Prostate gland (tissue), 2 donors: ENCODE results near the gene KIT. TPM values are rescaled to one million over a fixed set of nuclear protein-coding genes. Genes with fewer than 3 reads are reported as not detected.

ENCODE experiments used
- DNase-seq: peaks from one replicate; pipeline ENCODE4 v3.0.0-alpha.2; 2019; ENCODE audit warnings: low spot score
- H3K27ac ChIP-seq, 2 donors: fragments of 200-600 bp; sonication (generic); 2 replicates each; pipeline ENCODE4 v1.5.1; 2017 to 2019
- H3K27me3 ChIP-seq: fragments of 200-600 bp; sonication (generic); replicated peaks from 2 replicates; pipeline ENCODE4 v1.5.1; 2019; ENCODE audit not compliant: insufficient read depth
- H3K36me3 ChIP-seq, 2 donors: fragments of 200-600 bp; sonication (generic); 1 replicate in 1 of 2; 2 replicates in 1 of 2; pipeline versions ENCODE4 v1.5.1 to v1.8.1; 2017 to 2019
- H3K4me1 ChIP-seq: fragments of 200-600 bp; sonication (generic); replicated peaks from 2 replicates; pipeline ENCODE4 v1.5.1; 2019
- H3K4me3 ChIP-seq, 2 donors: fragments of 200-600 bp; sonication (generic); 2 replicates each; pipeline ENCODE4 v1.5.1; 2017 to 2019
- H3K9me3 ChIP-seq: fragments of 200-600 bp; sonication (generic); 2 replicates; pipeline ENCODE4 v1.5.1; 2017
- POLR2A ChIP-seq: fragments of 450-650 bp; IDR thresholded peaks from one replicate; pipeline ENCODE4 v1.6.1; 2016; ENCODE audit warnings: antibody characterized with exemption, mild to moderate bottlenecking
- POLR2AphosphoS5 ChIP-seq: sonication (generic); formaldehyde crosslinking; IDR thresholded peaks from one replicate; pipeline ENCODE4 v1.6.1; 2017; ENCODE audit warnings: antibody characterized with exemption
- WGBS: methylation state at CpG from one replicate; pipeline ENCODE4 v1.1.5; 2018; 5-methylcytosine and 5-hydroxymethylcytosine counted together
- intact Hi-C: fragments of 100-400 bp; cut with DNase I; formaldehyde crosslinking; loops from one replicate; pipeline ENCODE4 v1.14.2; 2022
- total RNA-seq, 2 donors: library from RNA; depleted of rRNA; stranded (reverse); fragments of >200 nt; gene quantifications; one replicate each; pipeline ENCODE4 v1.1.0, GENCODE V29; 2016
- TF ChIP-seq, protein P1 (sequence below), 4 experiments: fragments of 200-600 bp in 2 of 4; fragments of 450-650 bp in 2 of 4; sonication (generic) in 2 of 4; IDR thresholded peaks; 1 replicate in 3 of 4; 2 replicates in 1 of 4; pipeline ENCODE4 v1.5.1; 2016 to 2019; ENCODE audit warnings: antibody characterized with exemption in 4 of 4, mild to moderate bottlenecking in 2 of 4, moderate library complexity in 2 of 4

The KIT gene
- total RNA-seq, 2 donors from 2014 or later, result 4.2 to 8.7 TPM

- no peak for DNase-seq
- H3K9me3 ChIP-seq, result no peaks in the 10 kb centered on the region
- H3K36me3 ChIP-seq, result no peaks in the 10 kb centered on the region
- no peaks in the 10 kb centered on the region for H3K27me3 ChIP-seq
- no peak overlapping the region for H3K4me3 ChIP-seq
- TF ChIP-seq POLR2AphosphoS5, result no peak
- TF ChIP-seq, protein P1, sequence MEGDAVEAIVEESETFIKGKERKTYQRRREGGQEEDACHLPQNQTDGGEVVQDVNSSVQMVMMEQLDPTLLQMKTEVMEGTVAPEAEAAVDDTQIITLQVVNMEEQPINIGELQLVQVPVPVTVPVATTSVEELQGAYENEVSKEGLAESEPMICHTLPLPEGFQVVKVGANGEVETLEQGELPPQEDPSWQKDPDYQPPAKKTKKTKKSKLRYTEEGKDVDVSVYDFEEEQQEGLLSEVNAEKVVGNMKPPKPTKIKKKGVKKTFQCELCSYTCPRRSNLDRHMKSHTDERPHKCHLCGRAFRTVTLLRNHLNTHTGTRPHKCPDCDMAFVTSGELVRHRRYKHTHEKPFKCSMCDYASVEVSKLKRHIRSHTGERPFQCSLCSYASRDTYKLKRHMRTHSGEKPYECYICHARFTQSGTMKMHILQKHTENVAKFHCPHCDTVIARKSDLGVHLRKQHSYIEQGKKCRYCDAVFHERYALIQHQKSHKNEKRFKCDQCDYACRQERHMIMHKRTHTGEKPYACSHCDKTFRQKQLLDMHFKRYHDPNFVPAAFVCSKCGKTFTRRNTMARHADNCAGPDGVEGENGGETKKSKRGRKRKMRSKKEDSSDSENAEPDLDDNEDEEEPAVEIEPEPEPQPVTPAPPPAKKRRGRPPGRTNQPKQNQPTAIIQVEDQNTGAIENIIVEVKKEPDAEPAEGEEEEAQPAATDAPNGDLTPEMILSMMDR (IDR thresholded peaks at IDR 0.05), result no peak
- no peak for TF ChIP-seq POLR2A
- intact Hi-C loops, result no loop called here
- WGBS, result 81% methylated on average over 3 of the region's 3 CpGs
- H3K4me1 ChIP-seq, result no peaks in the 10 kb centered on the region
- no peak overlapping the region for H3K27ac ChIP-seq
These were observed 72.8 kb downstream of the KIT start for GRCh38 chr4:54730581-54730980.

DNA sequence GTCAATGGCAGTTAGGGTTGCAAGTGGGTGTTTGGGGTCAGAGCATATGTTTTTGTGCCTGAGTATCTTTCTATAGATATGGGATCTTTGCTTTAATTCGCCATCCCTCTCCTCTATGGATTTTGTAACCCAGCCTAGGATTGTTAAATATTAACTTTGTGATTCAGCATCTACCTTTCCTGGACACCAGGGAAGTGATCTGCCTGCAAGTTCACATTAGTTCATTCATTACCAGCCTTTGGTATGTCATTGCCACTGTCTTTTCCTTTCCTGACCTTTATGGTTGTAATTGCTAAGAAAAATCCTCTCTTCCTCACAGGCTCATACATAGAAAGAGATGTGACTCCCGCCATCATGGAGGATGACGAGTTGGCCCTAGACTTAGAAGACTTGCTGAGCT, 73.8 kb downstream of the KIT start:
- H3K27ac ChIP-seq, result no peak overlapping the region
- no peak overlapping the region for H3K4me3 ChIP-seq
- no peaks in the 10 kb centered on the region for H3K9me3 ChIP-seq
- TF ChIP-seq POLR2AphosphoS5, result no peak
- TF ChIP-seq, protein P1 (IDR thresholded peaks at IDR 0.05), result no peak
- TF ChIP-seq POLR2A, result no peak
- no peaks in the 10 kb centered on the region for H3K36me3 ChIP-seq
- no peaks in the 10 kb centered on the region for H3K27me3 ChIP-seq
- intact Hi-C loops, result no loop called here
- no peaks in the 10 kb centered on the region for H3K4me1 ChIP-seq
- DNase-seq, result no peak
- WGBS, result 87% methylated on average over 3 of the region's 3 CpGs

DNA sequence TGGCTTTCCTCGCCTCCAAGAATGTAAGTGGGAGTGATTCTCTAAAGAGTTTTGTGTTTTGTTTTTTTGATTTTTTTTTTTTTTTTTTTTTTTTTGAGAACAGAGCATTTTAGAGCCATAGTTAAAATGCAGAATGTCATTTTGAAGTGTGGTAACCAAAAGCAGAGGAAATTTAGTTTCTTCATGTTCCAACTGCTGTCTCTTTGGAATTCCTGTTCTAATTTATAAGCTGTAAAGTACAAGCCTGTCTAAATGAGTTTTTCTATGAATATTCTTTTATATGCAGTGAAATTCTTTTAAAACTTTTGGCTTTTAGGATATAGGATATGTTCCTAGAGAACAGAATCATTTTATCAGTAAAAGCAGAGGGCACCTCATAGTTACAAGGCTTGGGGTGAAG, 74.2 kb downstream of the KIT start:
- no peak for DNase-seq
- WGBS, result 76% methylated on average over 1 of the region's 1 CpG
- Histone ChIP-seq H3K27me3 (no peaks in the 10 kb centered on the region), H3K4me1 (no peaks in the 10 kb centered on the region), H3K27ac (no peak overlapping the region), H3K9me3 (no peaks in the 10 kb centered on the region), H3K4me3 (no peak overlapping the region), H3K36me3 (no peaks in the 10 kb centered on the region)
- intact Hi-C loops, result no loop called here
- TF ChIP-seq POLR2A (no peak), POLR2AphosphoS5 (no peak)
- TF ChIP-seq, protein P1 (IDR thresholded peaks at IDR 0.05), result no peak

DNA sequence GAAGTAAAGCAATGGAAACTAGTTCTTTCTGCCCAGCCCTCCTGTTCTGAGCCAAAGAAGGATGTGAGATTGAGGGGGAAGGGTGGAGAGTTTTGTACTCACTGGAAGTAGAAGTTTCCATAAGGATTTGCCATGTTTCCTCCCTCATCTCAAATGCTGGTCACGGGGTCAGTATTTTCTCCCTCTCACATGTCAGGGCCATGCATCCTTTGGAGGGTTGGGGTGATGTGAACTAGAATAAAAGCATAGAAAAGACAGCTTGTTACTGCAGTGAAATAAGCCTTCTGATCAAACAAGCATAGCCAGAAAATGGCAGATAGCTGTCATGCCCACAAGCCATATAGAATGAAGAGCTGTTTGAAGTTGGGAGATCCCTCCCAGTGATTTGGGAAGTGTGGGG, 79.7 kb downstream of the KIT start:
- intact Hi-C loops, result no loop called here
- H3K4me3 ChIP-seq, result no peak overlapping the region
- no peaks in the 10 kb centered on the region for H3K4me1 ChIP-seq
- DNase-seq, result no peak
- 89% methylated on average over 1 of the region's 1 CpG for WGBS
- H3K27me3 ChIP-seq, result no peaks in the 10 kb centered on the region
- TF ChIP-seq, protein P1 (IDR thresholded peaks at IDR 0.05), result no peak
- TF ChIP-seq POLR2AphosphoS5 (no peak), POLR2A (no peak)
- H3K36me3 ChIP-seq, result no peaks in the 10 kb centered on the region
- no peaks in the 10 kb centered on the region for H3K9me3 ChIP-seq
- H3K27ac ChIP-seq, result no peak overlapping the region

GRCh38 chr4:54741202-54741601, 83.4 kb downstream of the KIT start:
- no peaks in the 10 kb centered on the region for H3K9me3 ChIP-seq
- DNase-seq, result no peak
- intact Hi-C loops, result no loop called here
- no peaks in the 10 kb centered on the region for H3K27me3 ChIP-seq
- H3K4me3 ChIP-seq, result no peak overlapping the region
- H3K27ac ChIP-seq, result no peak overlapping the region
- no peaks in the 10 kb centered on the region for H3K36me3 ChIP-seq
- TF ChIP-seq, protein P1 (IDR thresholded peaks at IDR 0.05), result no peak
- H3K4me1 ChIP-seq, result no peaks in the 10 kb centered on the region
- 65% methylated on average over 3 of the region's 3 CpGs for WGBS
